Measurements from ENCODE around the gene TTLL3. TPM values are rescaled to one million over a fixed set of nuclear protein-coding genes. Genes with fewer than 3 reads are reported as not detected.
A peak's percentile ranks its signal among the peaks of the same experiment; 100 is the strongest.

The TTLL3 gene
- total RNA-seq, 1 experiment from 2014 or later: 14.6 TPM

DNA sequence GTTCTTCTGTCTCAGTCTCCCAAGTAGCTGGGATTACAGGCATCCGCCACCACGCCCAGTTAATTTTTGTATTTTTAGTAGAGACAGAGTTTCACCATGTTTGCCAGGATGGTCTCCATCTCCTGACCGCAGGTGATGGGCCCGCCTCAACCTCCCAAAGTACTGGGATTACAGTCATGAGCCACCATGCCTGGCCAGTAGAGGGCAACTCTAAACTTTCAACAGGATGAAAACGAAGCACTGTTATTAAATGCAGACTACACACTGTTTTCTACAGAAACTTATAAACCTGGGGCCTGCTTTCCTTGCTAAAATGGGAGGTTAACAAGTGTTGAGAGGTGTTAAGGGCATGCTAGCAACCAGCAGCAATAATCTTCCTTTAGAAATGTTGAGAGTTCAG, 9.5 kb upstream of the TTLL3 start:
- H3K9me3 Mint-ChIP-seq (ENCODE audit: unreplicated experiment): no peaks in the 10 kb centered on the region
- H3K27me3 Mint-ChIP-seq (ENCODE audit: insufficient read depth, unreplicated experiment): no peaks in the 10 kb centered on the region
- intact Hi-C loops (cut with micrococcal nuclease): no loop called here
- BruUV-seq (replicated peaks): no TSS peak
- no peak overlapping the region for H3K4me3 Mint-ChIP-seq (ENCODE audit: unreplicated experiment)
- TF ChIP-seq, protein P1, sequence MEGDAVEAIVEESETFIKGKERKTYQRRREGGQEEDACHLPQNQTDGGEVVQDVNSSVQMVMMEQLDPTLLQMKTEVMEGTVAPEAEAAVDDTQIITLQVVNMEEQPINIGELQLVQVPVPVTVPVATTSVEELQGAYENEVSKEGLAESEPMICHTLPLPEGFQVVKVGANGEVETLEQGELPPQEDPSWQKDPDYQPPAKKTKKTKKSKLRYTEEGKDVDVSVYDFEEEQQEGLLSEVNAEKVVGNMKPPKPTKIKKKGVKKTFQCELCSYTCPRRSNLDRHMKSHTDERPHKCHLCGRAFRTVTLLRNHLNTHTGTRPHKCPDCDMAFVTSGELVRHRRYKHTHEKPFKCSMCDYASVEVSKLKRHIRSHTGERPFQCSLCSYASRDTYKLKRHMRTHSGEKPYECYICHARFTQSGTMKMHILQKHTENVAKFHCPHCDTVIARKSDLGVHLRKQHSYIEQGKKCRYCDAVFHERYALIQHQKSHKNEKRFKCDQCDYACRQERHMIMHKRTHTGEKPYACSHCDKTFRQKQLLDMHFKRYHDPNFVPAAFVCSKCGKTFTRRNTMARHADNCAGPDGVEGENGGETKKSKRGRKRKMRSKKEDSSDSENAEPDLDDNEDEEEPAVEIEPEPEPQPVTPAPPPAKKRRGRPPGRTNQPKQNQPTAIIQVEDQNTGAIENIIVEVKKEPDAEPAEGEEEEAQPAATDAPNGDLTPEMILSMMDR (IDR thresholded peaks at IDR 0.05; ENCODE audit: unreplicated experiment): no peak
- H3K4me1 Mint-ChIP-seq (ENCODE audit: insufficient read depth, unreplicated experiment): peaks cover under 1% of the 10 kb centered on the region
- POLR2A ChIA-PET: no interaction called here
- no peak overlapping the region for H3K27ac Mint-ChIP-seq (ENCODE audit: low read depth, unreplicated experiment)
- H3K36me3 Mint-ChIP-seq (ENCODE audit: insufficient read depth, unreplicated experiment): peaks cover 98% of the 10 kb centered on the region
- CTCF ChIA-PET: interaction anchor here (0.6 to 1.0 kb wide), 4 partner anchors 9 to 394 kb away, joined by 3 to 5 read pairs (median 4); no protein-coding TSS in a partner anchor
- no peak for DNase-seq (ENCODE audit: unreplicated experiment)

DNA sequence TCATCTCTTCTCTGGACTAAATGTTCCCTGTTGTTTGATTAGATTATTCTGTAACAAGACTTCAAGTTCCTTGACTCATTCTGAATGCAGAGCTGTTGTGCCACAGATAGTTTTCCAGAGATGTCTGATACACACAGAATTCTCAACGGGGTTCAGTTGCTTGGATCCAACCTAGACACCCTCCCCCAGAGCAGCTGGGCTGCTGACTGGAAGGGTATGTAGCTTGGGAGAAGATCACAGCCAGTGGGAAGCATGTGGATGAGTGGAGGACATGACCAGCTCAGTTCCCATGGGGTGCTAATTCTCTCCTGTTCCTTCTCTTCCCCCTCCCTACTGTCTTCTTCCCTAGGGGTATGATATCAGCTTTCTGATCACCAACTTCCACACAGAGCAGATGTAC, 6.6 kb upstream of the TTLL3 start:
- H3K4me1 Mint-ChIP-seq (ENCODE audit: insufficient read depth, unreplicated experiment): no peaks in the 10 kb centered on the region
- ChIA-PET CTCF (interaction anchor here (0.5 to 1.4 kb wide), 4 partner anchors 87 to 379 kb away, joined by 3 to 6 read pairs (median 3); no protein-coding TSS in a partner anchor), POLR2A (interaction anchor here (2.4 kb wide), 1 partner anchor 10 kb away, joined by 9 read pairs; the partner anchor contains the start of gene ARPC4)
- TF ChIP-seq, protein P1 (IDR thresholded peaks at IDR 0.05; ENCODE audit: unreplicated experiment): no peak
- no TSS peak for BruUV-seq (replicated peaks)
- H3K4me3 Mint-ChIP-seq (ENCODE audit: unreplicated experiment): no peak overlapping the region
- H3K36me3 Mint-ChIP-seq (ENCODE audit: insufficient read depth, unreplicated experiment): peaks cover 78% of the 10 kb centered on the region
- intact Hi-C loops (cut with micrococcal nuclease): no loop called here
- peak overlapping the region; percentile 41 for H3K27ac Mint-ChIP-seq (ENCODE audit: low read depth, unreplicated experiment)
- H3K27me3 Mint-ChIP-seq (ENCODE audit: insufficient read depth, unreplicated experiment): no peaks in the 10 kb centered on the region
- no peaks in the 10 kb centered on the region for H3K9me3 Mint-ChIP-seq (ENCODE audit: unreplicated experiment)
- DNase-seq (ENCODE audit: unreplicated experiment): no peak

GRCh38 chr3:9804996-9805395, 5.1 kb upstream of the TTLL3 start:
- Mint-ChIP-seq H3K9me3 (ENCODE audit: unreplicated experiment) (no peaks in the 10 kb centered on the region), H3K4me1 (ENCODE audit: insufficient read depth, unreplicated experiment) (peaks cover 9% of the 10 kb centered on the region), H3K27ac (ENCODE audit: low read depth, unreplicated experiment) (no peak overlapping the region), H3K27me3 (ENCODE audit: insufficient read depth, unreplicated experiment) (no peaks in the 10 kb centered on the region), H3K4me3 (ENCODE audit: unreplicated experiment) (no peak overlapping the region), H3K36me3 (ENCODE audit: insufficient read depth, unreplicated experiment) (peaks cover 63% of the 10 kb centered on the region)
- no peak for DNase-seq (ENCODE audit: unreplicated experiment)
- POLR2A ChIA-PET: interaction anchor here (0.6 to 2.4 kb wide), 5 partner anchors 12 to 165 kb away, joined by 3 to 9 read pairs (median 4); partner anchors contain the start of genes ARPC4 and RPUSD3
- TF ChIP-seq, protein P1 (IDR thresholded peaks at IDR 0.05; ENCODE audit: unreplicated experiment): no peak
- CTCF ChIA-PET: interaction anchor here (0.6 to 1.0 kb wide), 6 partner anchors 13 to 411 kb away, joined by 3 to 5 read pairs (median 3); partner anchors contain the start of genes ARPC4 and TADA3
- intact Hi-C loops (cut with micrococcal nuclease): no loop called here
- no TSS peak for BruUV-seq (replicated peaks)

GRCh38 chr3:9806137-9806536, 3.9 kb upstream of the TTLL3 start:
- Mint-ChIP-seq H3K9me3 (ENCODE audit: unreplicated experiment) (no peaks in the 10 kb centered on the region), H3K36me3 (ENCODE audit: insufficient read depth, unreplicated experiment) (peaks cover 59% of the 10 kb centered on the region), H3K27me3 (ENCODE audit: insufficient read depth, unreplicated experiment) (no peaks in the 10 kb centered on the region), H3K4me1 (ENCODE audit: insufficient read depth, unreplicated experiment) (peaks cover 17% of the 10 kb centered on the region), H3K27ac (ENCODE audit: low read depth, unreplicated experiment) (no peak overlapping the region), H3K4me3 (ENCODE audit: unreplicated experiment) (no peak overlapping the region)
- no peak for DNase-seq (ENCODE audit: unreplicated experiment)
- BruUV-seq (replicated peaks): no TSS peak
- intact Hi-C loops (cut with micrococcal nuclease): no loop called here
- TF ChIP-seq, protein P1 (IDR thresholded peaks at IDR 0.05; ENCODE audit: unreplicated experiment): no peak
- POLR2A ChIA-PET: interaction anchor here (1.7 to 3.9 kb wide), 3 partner anchors 13 to 38 kb away, joined by 3 to 23 read pairs (median 9); partner anchors contain the start of genes ARPC4, RPUSD3 and TADA3
- CTCF ChIA-PET: interaction anchor here (0.6 to 2.8 kb wide), 2 partner anchors 11 to 140 kb away, joined by 3 to 10 read pairs; no protein-coding TSS in a partner anchor
